ENCODE results near the gene FOXC1. TPM values are rescaled to one million over a fixed set of nuclear protein-coding genes. Genes with fewer than 3 reads are reported as not detected.

Gene FOXC1
- total and polyA plus RNA-seq, 2 of the 13 experiments (the other 11 are each of a cell fraction or from before 2014, with no cell fraction given) = 0.44 to 0.55 TPM

GRCh38 chr6:1611572-1612298 is 2.0 kb downstream of the FOXC1 start (continued):
- TF ChIP-seq ZBTB40 (IDR thresholded peaks at IDR 0.05) = no peak
- TF ChIP-seq ZBTB40 (CRISPR knock-in tag; IDR thresholded peaks at IDR 0.05) = no peak
- TF ChIP-seq CBX2 (IDR thresholded peaks at IDR 0.05; ENCODE audit: low read depth, low read length) = peak; percentile 91
- TF ChIP-seq CBX2 (CRISPR knock-in tag; IDR thresholded peaks at IDR 0.05; ENCODE audit: low read depth) = peak; percentile 77; the same call in 1 of the 2 replicates
- TF ChIP-seq MED13 (CRISPR knock-in tag; IDR thresholded peaks at IDR 0.05) = no peak
- no peak for TF ChIP-seq IRF1 (CRISPR knock-in tag; IDR thresholded peaks at IDR 0.05; ENCODE audit: low read depth)
- TF ChIP-seq RBFOX2 (IDR thresholded peaks at IDR 0.05; ENCODE audit: low read depth, low read length) = no peak
- TF ChIP-seq MEIS2 (CRISPR knock-in tag; IDR thresholded peaks at IDR 0.05) = no peak; the same call in 1 of the 2 replicates
- no peak for TF ChIP-seq ZNF138 (CRISPR knock-in tag; IDR thresholded peaks at IDR 0.05; ENCODE audit: low read depth)
- no peak for TF ChIP-seq REL (CRISPR knock-in tag; conservative IDR thresholded peaks at IDR 0.05)
- TF ChIP-seq TGIF2 (CRISPR knock-in tag; IDR thresholded peaks at IDR 0.05) = peak; percentile 52; the same call in 1 of the 2 replicates
- no peak for TF ChIP-seq CSRNP2 (CRISPR knock-in tag; conservative IDR thresholded peaks at IDR 0.05; ENCODE audit: low read depth)
- no peak for TF ChIP-seq ZSCAN25 (CRISPR knock-in tag; IDR thresholded peaks at IDR 0.05)
- no peak for TF ChIP-seq ZNF296 (CRISPR knock-in tag; conservative IDR thresholded peaks at IDR 0.05)
- no peak for TF ChIP-seq HNRNPUL1 (IDR thresholded peaks at IDR 0.05; ENCODE audit: low read depth, low read length)
- TF ChIP-seq ZNF207 (IDR thresholded peaks at IDR 0.05; ENCODE audit: borderline replicate concordance) = no peak
- no peak for TF ChIP-seq ZNF547 (CRISPR knock-in tag; IDR thresholded peaks at IDR 0.05)

Data from HepG2 (cell line).